HFF-Myc (cell line): Measurements from ENCODE around the gene FAT1.

Experiments used
- DNase-seq: peaks from one replicate; pipeline ENCODE4 v3.0.0-alpha.2; 2011; ENCODE audit warnings: low read depth; ENCODE audit errors: extremely low read depth
- H3K4me3 ChIP-seq: replicated peaks from 2 replicates; pipeline ENCODE4 v1.5.1; 2011; ENCODE audit warnings: low read depth, mild to moderate bottlenecking, control low read depth, low read length
- TF ChIP-seq, protein P1 (sequence below): IDR thresholded peaks from 2 replicates; pipeline ENCODE4 v1.5.1; 2012; ENCODE audit warnings: mild to moderate bottlenecking, low read depth, low read length, control low read depth; ENCODE audit errors: missing control alignments

Gene FAT1

GRCh38 chr4:186693894-186694293 is 29.8 kb downstream of the FAT1 start:
- TF ChIP-seq, protein P1, sequence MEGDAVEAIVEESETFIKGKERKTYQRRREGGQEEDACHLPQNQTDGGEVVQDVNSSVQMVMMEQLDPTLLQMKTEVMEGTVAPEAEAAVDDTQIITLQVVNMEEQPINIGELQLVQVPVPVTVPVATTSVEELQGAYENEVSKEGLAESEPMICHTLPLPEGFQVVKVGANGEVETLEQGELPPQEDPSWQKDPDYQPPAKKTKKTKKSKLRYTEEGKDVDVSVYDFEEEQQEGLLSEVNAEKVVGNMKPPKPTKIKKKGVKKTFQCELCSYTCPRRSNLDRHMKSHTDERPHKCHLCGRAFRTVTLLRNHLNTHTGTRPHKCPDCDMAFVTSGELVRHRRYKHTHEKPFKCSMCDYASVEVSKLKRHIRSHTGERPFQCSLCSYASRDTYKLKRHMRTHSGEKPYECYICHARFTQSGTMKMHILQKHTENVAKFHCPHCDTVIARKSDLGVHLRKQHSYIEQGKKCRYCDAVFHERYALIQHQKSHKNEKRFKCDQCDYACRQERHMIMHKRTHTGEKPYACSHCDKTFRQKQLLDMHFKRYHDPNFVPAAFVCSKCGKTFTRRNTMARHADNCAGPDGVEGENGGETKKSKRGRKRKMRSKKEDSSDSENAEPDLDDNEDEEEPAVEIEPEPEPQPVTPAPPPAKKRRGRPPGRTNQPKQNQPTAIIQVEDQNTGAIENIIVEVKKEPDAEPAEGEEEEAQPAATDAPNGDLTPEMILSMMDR = no peak
- no peak overlapping the region for H3K4me3 ChIP-seq
- no peak for DNase-seq

GRCh38 chr4:186693159-186693815 is 30.4 kb downstream of the FAT1 start:
- TF ChIP-seq, protein P1 = no peak
- DNase-seq = peak; percentile 52
- H3K4me3 ChIP-seq = no peak overlapping the region

DNA sequence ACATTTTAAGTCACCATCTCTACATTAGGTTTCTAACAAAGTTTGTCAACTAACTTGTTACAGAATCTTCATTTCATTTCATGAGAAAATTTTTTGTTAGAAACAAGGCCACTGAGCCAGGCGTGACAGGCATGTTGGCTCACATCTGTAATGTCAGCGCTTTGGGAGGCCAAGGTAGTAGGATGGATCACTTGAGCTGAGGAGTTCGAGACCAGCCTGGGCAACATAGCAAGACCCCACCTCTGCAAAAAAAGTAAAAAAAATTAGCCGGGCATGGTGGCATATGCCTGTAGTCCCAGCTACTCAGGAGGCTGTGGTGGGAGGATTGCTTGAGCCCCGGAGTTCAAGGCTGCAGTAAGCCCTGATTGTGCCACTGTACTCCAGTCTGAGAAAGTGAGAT is 32.3 kb downstream of the FAT1 start:
- H3K4me3 ChIP-seq = no peak overlapping the region
- TF ChIP-seq, protein P1 = no peak
- no peak for DNase-seq

DNA sequence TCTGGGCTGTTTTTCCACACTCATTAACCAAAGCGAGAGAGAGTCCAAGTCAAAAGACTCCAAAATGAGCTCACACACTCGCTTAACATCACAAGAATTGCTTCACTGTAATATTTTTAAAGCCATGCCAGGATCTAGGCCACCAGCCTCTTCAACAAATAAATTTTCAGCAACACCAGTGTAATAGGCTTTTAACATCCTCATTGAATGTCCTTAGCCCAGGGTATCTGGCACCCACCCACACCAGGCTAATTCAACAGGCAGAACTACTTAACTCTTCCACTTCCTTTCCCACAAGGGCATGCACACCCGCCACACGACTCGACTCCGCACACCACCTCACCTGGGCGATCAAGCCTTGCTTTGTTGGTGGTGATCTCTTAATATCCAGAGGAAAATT is 34.2 kb downstream of the FAT1 start:
- TF ChIP-seq, protein P1 = no peak
- no peak overlapping the region for H3K4me3 ChIP-seq
- DNase-seq = no peak

GRCh38 chr4:186688150-186688943 is 35.3 kb downstream of the FAT1 start:
- no peak overlapping the region for H3K4me3 ChIP-seq
- DNase-seq = no peak
- TF ChIP-seq, protein P1 = no peak

- TF ChIP-seq, protein P1 = no peak
- no peak for DNase-seq
- H3K4me3 ChIP-seq = no peak overlapping the region
Measured at GRCh38 chr4:186687265-186687664, 36.4 kb downstream of the FAT1 start.
